GM19240 (cell line): ENCODE results near the gene RHOB.
"Not testable (repeated sequence)": the region's sequence is repeated elsewhere in the genome, so short reads cannot be mapped to it uniquely, and the experiment has no call there.

Source experiments
- DNase-seq: peaks from one replicate; pipeline ENCODE4 v3.0.0; 2011; ENCODE audit warnings: low spot score; ENCODE audit not compliant: insufficient read length

The RHOB gene

DNA sequence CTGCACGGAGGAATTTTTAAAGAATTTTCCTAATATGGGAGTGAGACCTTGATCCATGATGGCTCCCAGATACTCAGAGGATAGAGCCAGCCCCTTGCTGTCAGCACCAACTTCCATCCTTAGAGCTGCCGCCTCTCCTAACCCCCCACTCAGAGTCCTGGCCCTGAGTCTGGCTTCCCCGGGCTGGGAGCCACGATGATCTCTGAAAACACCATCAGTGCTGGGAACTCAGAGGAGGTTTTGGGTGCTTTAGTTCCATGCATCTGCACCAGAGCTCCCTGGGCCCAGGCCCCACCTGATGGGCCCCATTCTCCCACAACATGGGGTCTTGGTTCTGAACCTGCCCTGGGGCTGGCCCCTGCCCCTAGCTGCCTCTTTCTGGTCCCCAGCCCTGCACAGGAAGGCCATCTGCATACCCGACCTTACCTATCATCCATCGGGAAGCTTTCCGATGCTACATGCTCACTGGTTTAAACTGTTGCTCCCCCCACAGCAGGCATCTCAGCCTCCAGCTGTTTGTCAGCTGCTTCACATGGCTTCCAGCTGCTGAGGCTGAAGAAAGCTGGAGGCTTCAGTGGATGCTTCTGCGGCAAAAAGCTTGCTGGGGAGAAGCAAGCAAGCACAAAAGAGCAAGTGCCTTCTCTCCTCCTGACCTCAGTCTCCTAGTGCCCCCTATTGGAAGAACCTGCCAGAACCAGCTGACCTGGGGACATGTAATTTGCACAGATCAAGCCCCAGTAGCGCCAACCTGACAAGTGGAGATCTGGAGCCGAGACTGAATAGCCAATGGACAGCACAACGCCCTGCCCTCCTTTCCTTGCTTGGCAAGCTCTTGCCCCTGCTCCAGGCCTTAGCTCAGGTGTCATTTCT is 24.2 kb upstream of the RHOB start:
- DNase-seq = no peak

DNA sequence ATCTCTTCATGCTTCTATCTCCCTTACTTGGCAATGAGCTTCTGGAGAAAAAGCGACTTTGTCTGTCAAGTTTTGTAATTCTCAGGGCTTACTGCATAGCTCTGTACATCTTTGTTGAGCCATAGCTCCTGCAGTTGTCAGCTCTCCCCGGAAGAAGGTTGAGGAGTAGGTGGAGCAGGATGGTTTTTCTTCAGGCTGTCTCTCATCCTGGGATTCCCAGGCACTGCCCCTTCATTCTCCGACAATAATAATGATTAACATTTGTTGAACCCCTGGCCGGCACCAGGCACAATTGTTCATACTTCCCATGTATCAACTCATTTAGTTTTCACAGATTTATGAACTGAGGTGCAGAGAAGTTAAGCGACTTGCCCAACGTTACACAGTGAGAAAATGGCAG is 23.5 kb upstream of the RHOB start:
- DNase-seq = no peak

DNA sequence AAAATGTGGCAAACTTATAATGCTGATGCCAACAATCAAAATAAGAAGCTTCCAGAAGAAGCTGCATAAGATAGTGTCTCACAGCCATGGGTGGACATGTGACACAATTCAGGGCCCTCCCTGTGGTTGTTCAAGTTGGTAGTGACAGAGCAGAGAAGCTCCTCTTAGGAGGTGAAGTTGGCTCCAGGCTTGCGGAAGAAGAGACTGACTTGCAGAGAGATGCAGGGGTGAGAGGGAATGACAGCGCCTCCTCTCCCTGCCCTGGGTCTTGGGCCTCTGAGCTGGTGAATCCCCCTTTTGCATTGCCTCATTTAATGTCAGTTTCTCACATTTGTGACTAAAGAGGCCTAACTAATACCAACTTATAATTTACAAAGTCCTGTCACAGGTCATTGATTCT is 23.0 kb upstream of the RHOB start:
- no peak for DNase-seq

DNA sequence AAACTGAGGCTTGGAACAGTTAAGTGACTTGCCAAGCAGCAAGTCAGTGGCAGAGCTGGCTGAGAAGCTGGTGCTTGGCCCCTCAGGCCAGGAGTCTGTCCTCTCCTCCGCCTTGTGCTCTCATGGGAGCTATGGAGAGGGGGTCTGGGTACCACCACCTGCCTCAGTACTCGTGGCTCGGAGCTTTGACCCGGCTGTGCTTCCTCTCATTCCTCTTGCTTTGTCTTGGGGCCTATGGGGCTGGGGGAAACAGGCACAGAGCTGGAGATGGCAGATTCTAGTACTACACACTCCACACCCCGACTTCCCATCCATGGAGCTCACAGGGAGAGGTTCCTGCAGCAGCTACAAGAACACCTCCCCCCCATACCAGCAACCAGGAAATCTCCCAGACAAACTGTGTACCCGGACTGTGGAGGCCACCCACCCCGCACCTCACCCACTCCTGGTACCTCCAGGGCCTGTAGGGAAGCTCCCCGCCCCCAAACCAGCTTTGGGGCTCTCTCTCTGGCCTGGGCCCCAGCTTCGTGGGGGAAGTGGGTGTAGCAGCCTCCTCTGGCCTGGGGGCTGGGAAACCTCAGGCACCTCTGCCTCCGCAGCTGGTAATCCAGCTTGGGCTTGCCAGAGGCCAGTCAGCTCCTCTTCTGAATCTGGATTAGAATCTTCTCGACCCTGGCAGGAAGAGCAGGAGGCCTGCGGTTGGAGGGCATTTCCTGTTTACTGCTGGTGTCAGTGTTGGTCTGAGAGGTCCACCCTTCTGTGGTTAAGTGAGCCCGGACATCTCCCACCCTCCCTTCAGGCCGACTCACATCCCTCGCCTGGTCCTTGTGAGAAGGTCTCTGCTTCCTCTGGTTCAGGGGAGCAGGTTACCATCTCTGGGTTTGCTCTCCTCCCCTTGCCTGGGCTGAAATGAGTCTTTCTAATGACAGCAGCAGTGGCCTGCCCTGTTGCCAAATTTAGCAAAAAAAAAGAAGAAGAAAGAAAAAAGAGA is 22.3 kb upstream of the RHOB start:
- DNase-seq = peak; percentile 46

DNA sequence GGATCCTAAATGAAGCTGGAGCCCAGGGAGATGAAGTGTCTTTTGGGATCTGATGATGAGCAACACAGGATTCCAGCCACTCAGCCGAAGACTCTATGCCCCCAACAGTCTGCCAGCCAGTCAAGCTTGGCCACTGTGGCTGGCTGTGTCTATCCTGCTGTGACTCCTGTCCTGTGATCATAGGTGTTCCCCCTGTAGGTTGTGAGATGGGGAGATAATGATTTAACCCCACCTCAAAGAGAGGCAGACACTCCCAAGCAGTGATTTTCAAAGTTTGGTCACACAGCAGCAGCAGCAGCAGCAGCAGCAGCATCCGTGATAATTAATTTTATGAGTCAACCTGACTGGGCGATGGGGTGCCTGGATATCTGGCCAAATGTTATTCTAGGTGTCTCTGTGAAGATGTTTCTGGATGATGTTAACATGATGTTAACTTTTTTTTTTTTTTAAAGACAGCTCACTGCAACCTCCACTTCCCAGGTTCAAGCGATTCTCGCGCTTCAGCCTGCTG is 21.4 kb upstream of the RHOB start:
- no peak for DNase-seq

DNA sequence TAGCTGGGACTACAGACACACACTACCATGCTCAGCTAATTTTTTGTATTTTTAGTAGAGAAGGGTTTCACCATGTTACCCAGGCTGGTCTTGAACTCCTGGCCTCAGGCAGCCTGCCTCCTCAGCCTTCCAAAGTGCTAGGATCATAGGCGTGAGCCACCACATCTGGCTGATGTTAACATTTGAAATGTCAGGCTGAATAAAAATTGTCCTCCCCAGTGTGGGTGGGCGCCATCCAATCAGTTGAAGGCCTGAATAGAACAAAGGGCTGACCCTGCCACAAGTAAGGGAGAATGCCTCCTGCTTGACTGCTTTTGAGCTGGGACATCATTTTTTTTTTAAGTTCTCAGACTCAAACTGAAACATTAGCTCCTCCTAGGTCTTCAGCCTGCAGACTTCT is 21.0 kb upstream of the RHOB start:
- no peak for DNase-seq

DNA sequence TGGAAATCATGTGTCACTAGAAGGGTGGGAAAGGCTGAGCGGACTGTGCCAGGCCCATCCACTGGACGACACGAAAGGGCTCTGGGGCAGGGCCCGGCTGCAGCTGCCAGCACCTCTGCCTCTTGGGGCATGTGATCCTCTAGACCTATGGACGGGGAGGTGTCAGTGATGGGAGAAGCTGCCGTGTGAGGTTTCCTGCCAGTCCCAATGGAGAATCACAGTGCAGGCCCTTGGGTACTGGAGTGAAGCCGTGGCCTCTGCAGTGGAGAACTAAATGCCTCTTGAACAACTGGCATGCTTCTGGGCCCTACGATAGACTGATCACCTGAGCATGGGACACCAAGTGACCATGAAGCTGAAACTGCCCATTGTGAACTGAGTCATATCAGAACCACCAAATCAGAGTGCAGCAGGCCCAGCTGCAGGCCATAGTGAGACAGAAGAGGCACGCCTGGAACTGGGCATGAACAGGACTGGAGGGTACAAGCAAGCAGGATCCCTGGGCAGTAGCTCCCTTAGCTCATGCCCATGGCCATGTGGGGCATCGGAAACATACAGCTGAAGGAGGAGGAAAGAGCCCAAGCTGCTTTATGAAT is 18.8 kb upstream of the RHOB start:
- no peak for DNase-seq

DNA sequence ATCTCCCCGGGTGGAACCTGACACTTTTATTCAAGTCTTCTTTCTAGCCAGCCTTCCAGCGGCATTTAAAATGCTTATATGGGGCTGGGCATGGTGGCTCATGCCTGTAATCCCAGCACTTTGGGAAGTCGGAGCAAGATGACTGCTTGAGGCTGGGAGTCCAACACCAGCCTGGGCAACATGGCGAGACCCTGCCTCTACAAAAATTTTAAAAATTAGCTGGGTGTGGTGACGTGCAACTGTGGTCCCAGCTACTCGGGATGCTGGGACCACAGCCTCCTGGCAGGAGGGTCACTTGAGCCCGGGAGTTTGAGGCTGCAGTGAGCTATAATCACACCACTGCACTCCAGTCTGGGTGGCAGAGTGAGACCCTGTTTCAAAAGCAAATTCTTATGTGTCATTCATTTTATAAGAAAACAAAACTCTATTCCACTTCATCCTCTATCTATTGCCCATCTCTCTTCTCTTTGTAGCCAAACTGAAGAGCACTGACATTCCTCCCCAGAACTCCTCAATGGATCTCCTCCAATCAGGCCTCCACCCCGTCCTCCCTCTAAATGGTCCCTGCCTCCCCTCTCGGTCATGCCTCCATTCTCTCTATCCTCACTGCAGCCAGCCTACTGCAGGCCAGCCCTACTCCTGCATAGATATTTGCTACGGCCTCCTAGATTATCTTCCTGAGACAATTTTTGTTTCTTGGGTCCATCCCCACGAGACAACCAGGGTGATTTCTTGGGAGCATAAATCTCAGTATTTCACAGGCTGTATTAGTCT is 18.0 kb upstream of the RHOB start:
- no peak for DNase-seq

DNA sequence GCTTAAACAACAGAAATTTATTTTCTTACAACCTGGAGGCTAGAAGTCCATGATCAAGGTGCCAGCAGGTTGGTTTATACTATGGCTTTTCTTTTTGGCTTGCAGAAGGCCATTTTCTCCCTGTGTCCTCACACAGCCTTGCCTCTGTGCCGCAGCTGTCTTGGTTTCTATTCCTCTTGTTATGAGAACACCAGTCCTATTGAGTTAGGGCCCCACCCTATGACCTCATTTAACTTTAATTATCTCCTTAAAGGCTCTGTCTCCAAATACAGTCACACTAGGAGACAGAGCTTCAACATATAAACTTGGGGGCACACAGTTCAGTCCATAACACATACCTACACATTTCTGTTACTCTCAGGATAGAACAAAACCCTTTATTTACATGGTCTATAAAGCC is 17.3 kb upstream of the RHOB start:
- DNase-seq = no peak

DNA sequence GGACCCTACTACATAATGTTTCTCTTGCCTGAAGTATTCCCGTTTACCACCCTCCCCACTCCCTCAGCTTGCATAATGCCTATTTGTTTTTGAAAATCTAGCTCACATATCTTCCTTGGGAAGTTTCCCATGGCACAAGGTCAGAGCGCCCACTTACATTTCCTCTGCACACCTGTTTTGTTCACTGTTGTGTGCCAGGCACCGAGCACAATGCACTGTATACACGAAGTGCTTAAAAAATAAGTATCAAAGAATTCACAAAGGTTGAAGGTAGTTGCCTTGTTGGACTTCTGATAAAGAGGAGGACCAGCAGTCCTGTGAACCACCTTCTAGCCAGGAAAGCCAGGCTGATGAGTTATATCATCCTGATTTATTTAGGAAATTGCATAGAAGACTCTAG is 16.8 kb upstream of the RHOB start:
- DNase-seq = no peak

DNA sequence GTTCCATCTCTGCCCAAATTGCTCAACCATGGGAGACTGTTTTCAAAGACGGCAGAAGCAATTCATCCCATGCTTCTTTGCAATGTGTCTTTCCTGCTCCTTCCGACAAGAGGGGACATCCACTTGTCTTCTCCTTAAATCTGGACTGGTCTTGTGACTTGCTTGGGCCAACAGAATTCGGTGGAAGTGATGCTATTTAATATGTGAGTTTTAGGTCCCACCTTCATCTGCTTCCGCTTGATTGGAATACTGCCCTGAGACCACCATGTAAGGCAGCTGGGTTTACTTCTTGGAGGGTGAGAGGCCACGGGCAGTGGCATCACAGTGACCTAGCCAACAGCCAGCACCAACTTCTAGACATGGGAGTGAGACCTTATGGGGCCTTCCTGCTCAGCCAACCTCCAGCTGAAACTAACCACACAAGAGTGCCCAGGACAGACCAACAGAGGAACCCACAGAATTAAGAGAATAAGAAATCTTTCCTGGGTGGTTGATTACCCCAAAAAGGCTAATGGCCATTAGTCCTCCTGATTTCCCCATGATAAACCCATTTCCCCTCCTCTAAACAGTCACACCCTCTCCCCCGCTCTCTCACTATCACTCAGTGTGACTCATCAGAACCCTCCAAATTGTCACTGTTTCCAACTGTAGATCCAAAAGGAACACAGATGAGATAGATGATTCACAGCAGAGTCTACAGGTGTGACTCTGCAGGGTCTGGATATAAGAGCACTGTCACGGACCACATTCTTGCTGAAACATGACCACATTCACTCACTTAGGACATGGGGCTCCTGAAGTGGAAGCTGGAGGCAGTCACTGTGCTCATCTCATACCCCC is 16.2 kb upstream of the RHOB start:
- no peak for DNase-seq

DNA sequence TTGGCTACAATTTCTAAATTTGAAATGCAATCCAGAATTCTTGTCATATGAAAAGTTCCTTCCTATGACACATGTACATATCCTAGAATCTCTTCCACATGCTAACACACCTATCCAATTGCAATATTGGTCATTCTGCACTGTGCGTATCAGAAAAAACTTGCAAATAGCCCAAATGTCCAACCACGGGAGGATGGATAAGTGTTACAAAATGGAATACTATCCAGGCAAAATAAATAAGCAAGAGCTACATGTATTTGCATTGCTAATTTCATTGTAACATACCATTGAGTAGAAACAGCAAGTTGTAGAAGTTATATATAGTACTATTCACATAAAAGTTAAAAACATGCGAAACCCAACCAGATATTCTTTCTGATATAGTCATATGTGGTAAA is 15.6 kb upstream of the RHOB start:
- no peak for DNase-seq

DNA sequence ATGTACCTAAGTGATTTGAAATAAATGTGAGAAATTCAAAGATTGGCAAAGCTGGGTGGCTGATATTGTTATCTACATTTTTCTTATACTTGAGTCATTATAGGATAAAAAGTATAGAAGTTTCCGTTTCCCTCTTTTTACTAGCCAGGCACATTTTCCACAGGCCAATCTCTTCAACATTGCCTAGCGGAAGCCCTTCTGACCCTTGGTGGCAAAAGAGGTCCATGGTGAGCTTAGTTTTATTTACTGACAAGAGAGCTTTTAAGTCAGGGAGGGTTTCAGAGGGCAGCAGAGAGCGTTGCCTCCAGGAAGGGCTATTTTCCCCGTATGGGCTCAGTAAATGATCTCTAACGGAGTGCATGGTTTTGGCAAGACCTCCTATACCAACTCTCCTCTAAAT is 15.1 kb upstream of the RHOB start:
- no peak for DNase-seq

DNA sequence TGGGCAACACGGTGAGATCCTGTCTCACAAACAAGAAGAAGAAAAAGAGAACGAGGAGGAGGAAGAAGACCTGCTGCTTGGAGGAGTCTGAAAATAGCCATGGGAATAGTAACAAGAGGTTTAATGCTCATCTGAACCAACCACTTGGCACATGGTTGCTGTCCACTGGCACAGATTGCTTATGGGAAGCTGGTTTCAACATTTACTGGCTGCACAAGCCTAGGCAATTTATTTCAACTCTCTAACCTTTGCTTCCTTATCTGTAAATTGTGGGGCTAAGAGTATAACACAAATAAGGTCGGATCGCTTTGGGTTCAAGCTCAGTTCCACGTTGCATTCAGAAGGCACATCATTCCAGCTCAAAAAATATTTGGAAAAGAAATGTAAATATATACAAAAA is 14.2 kb upstream of the RHOB start:
- no peak for DNase-seq

DNA sequence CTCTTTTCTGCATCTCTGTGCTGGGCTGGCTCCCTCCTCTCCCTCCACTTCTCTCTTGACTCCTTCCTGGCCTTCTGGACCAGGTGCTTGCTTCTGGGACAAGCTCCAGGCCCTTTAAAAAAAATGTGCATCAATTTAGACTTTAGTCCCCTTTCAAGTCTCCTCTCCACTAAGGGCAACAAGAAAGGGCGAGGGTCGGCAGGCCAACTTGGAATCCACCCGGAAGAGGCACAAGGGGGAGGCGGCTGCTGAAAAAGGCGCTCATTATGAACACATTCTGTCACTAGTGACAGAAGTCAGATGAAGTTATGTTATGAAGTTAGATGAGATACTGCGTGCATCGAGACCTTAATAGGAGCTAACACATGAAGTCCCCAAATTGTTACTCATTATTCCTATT is 13.6 kb upstream of the RHOB start:
- no peak for DNase-seq

DNA sequence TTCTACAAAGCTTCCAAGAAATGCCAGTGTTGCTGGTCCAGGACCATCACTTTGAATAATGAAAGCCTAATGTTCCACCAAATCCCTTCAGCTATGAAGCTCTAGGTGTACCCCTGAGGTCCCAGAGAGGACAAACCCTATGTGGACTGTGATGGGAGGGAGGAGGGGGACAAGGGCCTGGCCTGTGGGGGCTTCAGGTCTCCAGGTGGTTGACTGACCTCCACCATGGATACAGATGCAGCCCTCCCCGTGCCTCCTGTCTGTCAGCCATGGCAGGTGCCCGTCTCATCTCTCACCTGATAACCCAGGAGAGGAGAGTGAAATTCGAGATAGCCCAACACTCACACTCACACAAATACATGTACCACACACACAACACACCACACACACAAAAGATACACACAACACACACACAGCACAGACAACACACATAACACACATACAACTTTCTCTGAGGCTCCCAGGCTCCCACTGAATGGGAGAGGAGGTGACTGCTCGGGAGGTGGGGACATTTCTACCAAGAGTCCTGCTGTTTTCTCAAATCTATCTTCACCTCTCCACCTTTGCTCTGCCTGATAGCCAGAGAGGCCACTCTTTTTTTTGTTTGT is 12.8 kb upstream of the RHOB start:
- no peak for DNase-seq

DNA sequence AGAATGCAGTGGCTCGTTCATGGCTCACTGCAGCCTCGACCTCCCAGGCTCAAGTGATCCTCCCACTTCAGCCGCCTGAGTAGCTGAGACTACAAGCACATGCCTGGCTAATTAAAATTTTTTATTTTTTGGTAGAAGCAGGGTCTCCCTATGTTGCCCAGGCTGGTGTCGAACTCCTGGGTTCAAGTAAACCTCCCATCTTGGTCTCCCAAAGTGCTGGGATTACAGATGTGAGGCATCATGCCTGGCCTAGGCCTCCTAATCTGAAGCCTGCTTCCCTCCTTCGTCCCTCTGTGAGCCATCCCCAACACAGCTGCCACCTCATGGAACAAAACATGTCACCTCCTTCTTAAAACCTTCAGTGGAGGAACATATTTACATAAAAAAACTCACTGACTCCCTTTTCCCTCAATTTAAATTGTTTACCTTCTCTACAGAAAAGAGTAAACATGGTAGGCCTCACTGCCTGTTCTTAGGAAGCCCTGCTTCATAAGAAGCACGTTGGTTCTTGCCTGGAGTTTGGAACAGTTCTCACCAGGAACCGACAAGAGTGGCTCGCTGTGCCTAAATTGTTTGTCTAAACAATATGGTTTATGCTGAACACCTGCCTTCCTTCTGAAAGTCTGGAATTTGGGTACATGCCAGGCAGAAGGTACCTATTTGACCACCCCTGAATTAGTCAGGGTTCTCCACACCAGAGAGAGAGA is 12.1 kb upstream of the RHOB start:
- DNase-seq = no peak

DNA sequence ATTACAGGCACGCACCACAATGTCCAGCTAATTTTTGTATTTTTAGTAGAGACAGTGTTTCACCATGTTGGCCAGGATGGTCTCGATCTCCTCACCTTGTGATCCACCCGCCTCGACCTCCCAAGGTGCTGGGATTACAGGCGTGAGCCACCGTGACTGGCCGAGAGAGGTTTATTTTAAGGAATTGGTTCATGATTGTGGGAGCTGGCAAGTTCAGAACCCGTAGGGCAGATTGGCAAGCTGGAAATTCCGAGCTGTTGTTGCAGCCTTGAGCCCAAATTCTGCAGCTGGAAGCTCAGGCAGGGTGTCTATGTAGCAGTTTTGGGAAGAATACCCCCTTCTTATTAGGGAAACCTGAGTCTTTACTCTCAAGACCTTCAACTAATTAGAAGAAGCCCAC is 11.4 kb upstream of the RHOB start:
- DNase-seq = not testable (repeated sequence)
